H1 (cell line): ENCODE measurements around the gene PRXL2B. TPM values are rescaled to one million over a fixed set of nuclear protein-coding genes. Genes with fewer than 3 reads are reported as not detected.

Source experiments
- CTCF ChIA-PET: fragments of 300-600 bp; sonication (Branson Sonifier 250); formaldehyde crosslinking; loops from one replicate; lab custom pipeline; 2021; ENCODE audit not compliant: partially characterized antibody; lab: Charles Lee
- POLR2A ChIA-PET: fragments of 300-600 bp; sonication (Branson Sonifier 250); formaldehyde crosslinking; loops from one replicate; lab custom pipeline; 2021; ENCODE audit warnings: inconsistent platforms; ENCODE audit not compliant: partially characterized antibody; lab: Charles Lee
- DNase-seq, 2 experiments: peaks; one replicate each; pipeline versions ENCODE4 v3.0.0 to v3.0.0-alpha.2; 2010 to 2022; ENCODE audit warnings: low spot score in 2 of 2, low read depth in 1 of 2, mixed read lengths in 1 of 2
- FAIRE-seq: peaks from 2 replicates; lab custom pipeline; 2011; peaks lifted over from hg19 to GRCh38; lab: Jason Lieb, UNC
- H2AFZ ChIP-seq: 2 replicates; pipeline ENCODE4 v1.8.1; 2012; ENCODE audit warnings: low read length, inconsistent platforms
- H2AK5ac ChIP-seq: 2 replicates; pipeline ENCODE4 v1.6.1; 2013; ENCODE audit warnings: low read depth, low read length
- H2BK120ac ChIP-seq: replicated peaks from 2 replicates; pipeline ENCODE3; 2013; ENCODE audit warnings: low read depth, low read length, inconsistent platforms
- H2BK12ac ChIP-seq: 2 replicates; pipeline ENCODE4 v1.6.1; 2013; ENCODE audit warnings: low read depth, low read length
- H2BK15ac ChIP-seq: 2 replicates; pipeline ENCODE4 v1.6.1; 2013; ENCODE audit warnings: low read length
- H2BK20ac ChIP-seq: 2 replicates; pipeline ENCODE4 v1.6.1; 2013; ENCODE audit warnings: low read length
- H2BK5ac ChIP-seq: 2 replicates; pipeline ENCODE4 v1.6.1; 2013; ENCODE audit warnings: low read depth, low read length
- H3K14ac ChIP-seq: 2 replicates; pipeline ENCODE4 v1.6.1; 2013; ENCODE audit warnings: inconsistent platforms; ENCODE audit not compliant: insufficient read length
- H3K18ac ChIP-seq: 2 replicates; pipeline ENCODE4 v1.6.1; 2013; ENCODE audit warnings: low read length; ENCODE audit errors: extremely low read depth
- H3K23ac ChIP-seq: 2 replicates; pipeline ENCODE4 v1.6.1; 2013; ENCODE audit warnings: inconsistent platforms; ENCODE audit not compliant: insufficient read length
- H3K23me2 ChIP-seq: 2 replicates; pipeline ENCODE4 v1.6.1; 2013; ENCODE audit warnings: low read depth, low read length
- H3K27ac ChIP-seq: 2 replicates; pipeline ENCODE4 v1.6.1; 2011; ENCODE audit warnings: low read depth, low read length, inconsistent platforms
- H3K27me3 ChIP-seq, 4 experiments: replicated peaks in 1 of 4; 1 replicate in 1 of 4; 2 replicates in 3 of 4; pipeline versions ENCODE4 v1.6.1 to v1.8.1; 2011 to 2013; ENCODE audit warnings: low read length in 3 of 4, mild to moderate bottlenecking in 3 of 4, inconsistent platforms in 2 of 4, mixed read lengths in 2 of 4, moderate library complexity in 1 of 4; ENCODE audit not compliant: control insufficient read depth in 3 of 4, insufficient read depth in 3 of 4; ENCODE audit errors: extremely low read depth in 1 of 4
- H3K36me3 ChIP-seq, 4 experiments: 2 replicates each; pipeline versions ENCODE4 v1.6.1 to v1.8.1; 2011 to 2013; ENCODE audit warnings: mild to moderate bottlenecking in 4 of 4, low read length in 3 of 4, moderate library complexity in 2 of 4, control low read depth in 1 of 4, inconsistent platforms in 1 of 4; ENCODE audit not compliant: insufficient read depth in 4 of 4, control insufficient read depth in 2 of 4
- H3K4ac ChIP-seq: replicated peaks from 2 replicates; pipeline ENCODE3; 2013; ENCODE audit warnings: low read length, low read depth, mixed read lengths, inconsistent platforms; ENCODE audit not compliant: insufficient read length
- H3K4me1 ChIP-seq, 4 experiments: replicated peaks in 1 of 4; 1 replicate in 1 of 4; 2 replicates in 3 of 4; pipeline versions ENCODE4 v1.6.1 to v1.8.1; 2011 to 2013; ENCODE audit warnings: low read length in 3 of 4, inconsistent platforms in 2 of 4, mixed read lengths in 1 of 4; ENCODE audit not compliant: insufficient read depth in 4 of 4, control insufficient read depth in 3 of 4
- H3K4me2 ChIP-seq, 2 experiments: 2 replicates each; pipeline versions ENCODE4 v1.6.1 to v1.8.1; 2011 to 2013; ENCODE audit warnings: low read depth in 2 of 2, low read length in 2 of 2, control low read depth in 1 of 2, inconsistent platforms in 1 of 2, mild to moderate bottlenecking in 1 of 2; ENCODE audit not compliant: insufficient read depth in 1 of 2
- H3K4me3 ChIP-seq, 4 experiments: fragments of 200-600, 300-600 bp in 1 of 4; sonication (generic), shearing (Covaris generic), sonication (Bioruptor Twin) in 1 of 4; 2 replicates each; pipeline versions ENCODE4 v1.5.1 to v1.8.1; 2011 to 2016; ENCODE audit warnings: low read length in 4 of 4, low read depth in 3 of 4, control low read depth in 2 of 4, inconsistent platforms in 2 of 4, mild to moderate bottlenecking in 2 of 4, mixed read lengths in 1 of 4, moderate library complexity in 1 of 4; ENCODE audit not compliant: insufficient read depth in 2 of 4; ENCODE audit errors: extremely low read depth in 1 of 4
- H3K56ac ChIP-seq: replicated peaks from 2 replicates; pipeline ENCODE3; 2013; ENCODE audit warnings: low read depth, mild to moderate bottlenecking, mixed read lengths, low read length, inconsistent platforms; ENCODE audit not compliant: insufficient read length
- H3K79me1 ChIP-seq: 2 replicates; pipeline ENCODE4 v1.6.1; 2013; ENCODE audit warnings: low read depth, low read length, control low read depth
- H3K79me2 ChIP-seq, 2 experiments: 2 replicates each; pipeline versions ENCODE4 v1.6.1 to v1.8.1; 2012 to 2013; ENCODE audit warnings: low read length in 2 of 2, mild to moderate bottlenecking in 2 of 2, inconsistent platforms in 1 of 2; ENCODE audit not compliant: insufficient read depth in 2 of 2, control insufficient read depth in 1 of 2
- H3K9ac ChIP-seq, 4 experiments: replicated peaks in 1 of 4; 1 replicate in 1 of 4; 2 replicates in 3 of 4; pipeline versions ENCODE4 v1.6.1 to v1.8.1; 2011 to 2013; ENCODE audit warnings: low read depth in 3 of 4, low read length in 3 of 4, control low read depth in 2 of 4, mild to moderate bottlenecking in 2 of 4, moderate library complexity in 2 of 4, inconsistent platforms in 1 of 4; ENCODE audit errors: extremely low read depth in 1 of 4
- H3K9me3 ChIP-seq, 2 experiments: 2 replicates each; pipeline versions ENCODE4 v1.6.1 to v1.8.1; 2012 to 2013; ENCODE audit warnings: mild to moderate bottlenecking in 2 of 2, moderate library complexity in 2 of 2, control low read depth in 1 of 2, inconsistent platforms in 1 of 2, low read depth in 1 of 2, low read length in 1 of 2, mixed read lengths in 1 of 2; ENCODE audit not compliant: insufficient read depth in 2 of 2
- H4K20me1 ChIP-seq, 2 experiments: replicated peaks in 1 of 2; 2 replicates each; pipeline versions ENCODE3 to v1.8.1; 2011 to 2013; ENCODE audit warnings: inconsistent platforms in 2 of 2, low read length in 2 of 2, mild to moderate bottlenecking in 1 of 2; ENCODE audit not compliant: insufficient read depth in 2 of 2, control insufficient read depth in 1 of 2
- H4K5ac ChIP-seq: 2 replicates; pipeline ENCODE4 v1.6.1; 2013; ENCODE audit warnings: low read length, low read depth, mixed read lengths, inconsistent platforms; ENCODE audit not compliant: insufficient read length
- H4K8ac ChIP-seq: 2 replicates; pipeline ENCODE4 v1.8.0; 2013; ENCODE audit warnings: mild to moderate bottlenecking, moderate library complexity, low read length, inconsistent platforms; ENCODE audit not compliant: insufficient read depth; ENCODE audit errors: extremely low read depth
- H4K91ac ChIP-seq: replicated peaks from 2 replicates; pipeline ENCODE3; 2013; ENCODE audit warnings: low read length, mixed read lengths, inconsistent platforms; ENCODE audit not compliant: insufficient read length
- CBX8 ChIP-seq: fragments of 300-800, 300-1000 bp; sonication (generic); IDR thresholded peaks from 2 replicates; pipeline ENCODE4 v1.7.1; 2016; ENCODE audit warnings: low read depth, low read length, borderline replicate concordance
- EGR1 ChIP-seq: IDR thresholded peaks from 2 replicates; pipeline ENCODE4 v1.6.1; 2011; ENCODE audit warnings: low read depth, low read length, borderline replicate concordance
- JUN ChIP-seq: IDR thresholded peaks from 2 replicates; pipeline ENCODE4 v1.6.1; 2011; ENCODE audit warnings: low read depth, mild to moderate bottlenecking, improper control_type of control experiment, low read length
- MAFK ChIP-seq: IDR thresholded peaks from 2 replicates; pipeline ENCODE4 v1.6.1; 2012; ENCODE audit warnings: low read depth, mild to moderate bottlenecking, improper control_type of control experiment, low read length
- PHF8 ChIP-seq: fragments of 200-600 bp; sonication (generic); conservative IDR thresholded peaks from 2 replicates; pipeline ENCODE4 v1.7.1; 2012; ENCODE audit warnings: low read depth, mild to moderate bottlenecking, inconsistent platforms, low read length, moderate library complexity
- POU5F1 ChIP-seq: IDR thresholded peaks from 2 replicates; pipeline ENCODE4 v1.6.1; 2011; ENCODE audit warnings: low read depth, mild to moderate bottlenecking, low read length, moderate library complexity
- RBBP5 ChIP-seq: IDR thresholded peaks from 2 replicates; pipeline ENCODE4 v1.7.1; 2012; ENCODE audit warnings: low read depth, mild to moderate bottlenecking, inconsistent platforms, low read length, moderate library complexity, borderline replicate concordance
- SIN3A ChIP-seq, 2 experiments: IDR thresholded peaks in 1 of 2; conservative IDR thresholded peaks in 1 of 2; 2 replicates each; pipeline ENCODE4 v1.6.1; 2011 to 2012; ENCODE audit warnings: low read length in 2 of 2, improper control_type of control experiment in 1 of 2, low read depth in 1 of 2, mild to moderate bottlenecking in 1 of 2
- WGBS, 2 experiments: shearing (Covaris generic) in 1 of 2; methylation state at CpG; one replicate each; pipeline versions ENCODE4 v1.1.6 to v1.1.7; 2013 to 2015; ENCODE audit warnings: low lambda C conversion rate in 2 of 2, mixed read lengths in 2 of 2, inconsistent platforms in 1 of 2, low coverage in 1 of 2, missing lambda C conversion rate in 1 of 2; ENCODE audit not compliant: insufficient replicate concordance in 2 of 2, insufficient coverage in 1 of 2, insufficient read length in 1 of 2; ENCODE audit errors: extremely low coverage in 1 of 2, missing lambda C conversion rate in 1 of 2; 5-methylcytosine and 5-hydroxymethylcytosine counted together
- polyA plus RNA-seq, 7 experiments: library from polyadenylated mRNA; depleted of rRNA in 3 of 7; stranded (reverse) in 5 of 7; unstranded in 2 of 7; fragments of >200 nt in 5 of 7; fragments of 200-250 nt in 2 of 7; gene quantifications; 1 replicate in 5 of 7; 2 replicates in 1 of 7; 4 replicates in 1 of 7; pipeline versions ENCODE4 v1.2.1 to v1.2.3, GENCODE V29; 2011 to 2013; ENCODE audit warnings: missing spikeins in 2 of 7, mixed read lengths in 2 of 7
- total RNA-seq: library from RNA; stranded (reverse); fragmentation: NEBNext Ultra II Directional; extraction: Animal tissue kit (Norgen Biotek cat#: 25700); gene quantifications from 2 replicates; pipeline ENCODE4 v1.2.1, GENCODE V29; 2021

PRXL2B gene
- total and polyA plus RNA-seq, 2 of the 8 experiments (the other 6 are each of a cell fraction or from before 2014, with no cell fraction given) = 35.3 to 46.0 TPM

DNA sequence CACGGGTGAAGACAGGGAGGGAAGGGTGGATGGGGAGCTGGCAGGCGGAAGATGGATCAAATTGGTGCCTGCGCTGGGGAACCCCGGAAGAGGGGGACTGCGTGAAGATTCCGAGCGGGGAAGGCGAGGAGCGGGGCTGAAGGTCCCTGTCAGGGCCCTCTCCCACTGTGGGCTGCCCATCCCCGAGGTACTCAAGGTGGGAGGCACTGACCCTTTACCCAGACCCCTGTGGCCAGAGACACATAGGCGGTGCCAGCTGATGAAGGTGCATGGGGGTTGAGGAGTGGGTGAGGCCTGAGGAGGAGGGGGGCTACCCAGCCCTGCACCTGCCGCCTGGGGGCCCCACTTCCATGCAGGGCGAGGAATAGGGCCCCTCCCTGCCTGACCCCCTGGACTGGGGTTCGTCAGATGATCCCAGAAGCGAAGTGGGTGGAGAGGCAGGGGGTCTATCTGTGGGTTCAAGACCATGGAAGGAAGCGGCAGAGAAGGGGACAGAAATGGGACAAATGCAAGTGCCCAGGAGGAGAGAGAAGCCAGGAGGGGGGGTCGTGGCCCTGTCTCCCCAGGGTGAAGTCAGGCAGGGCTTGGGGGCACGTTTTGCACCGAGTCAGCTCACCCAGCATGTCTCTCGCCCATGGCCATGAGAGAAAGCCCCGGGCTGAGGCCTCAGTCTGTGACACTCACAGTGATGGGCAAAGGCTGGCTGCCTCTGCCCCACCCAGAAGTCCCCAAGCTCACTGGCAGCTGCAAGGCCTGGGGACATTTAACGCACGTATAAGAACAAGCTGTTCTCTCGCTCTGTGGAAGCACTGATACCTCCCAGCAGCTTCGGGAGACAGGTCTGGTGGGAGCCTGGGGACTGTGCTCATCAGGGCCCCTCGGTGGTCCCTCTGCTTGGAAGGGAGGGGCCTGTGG, 53.3 kb downstream of the PRXL2B start:
- H3K4me2 ChIP-seq = no peak overlapping the region
- H2BK120ac ChIP-seq = no peak overlapping the region
- no peak overlapping the region for H3K23ac ChIP-seq
- H3K27ac ChIP-seq = no peak overlapping the region
- no peak for TF ChIP-seq EGR1
- no peak for TF ChIP-seq SIN3A (conservative IDR thresholded peaks at IDR 0.05 in 1 of 2, IDR thresholded peaks at IDR 0.05 in 1 of 2; ENCODE audit: low read depth in 1 of 2, low read length in 2 of 2)
- TF ChIP-seq RBBP5 = no peak
- TF ChIP-seq JUN = no peak
- TF ChIP-seq PHF8 = no peak
- TF ChIP-seq CBX8 = no peak
- TF ChIP-seq POU5F1 = no peak
- TF ChIP-seq MAFK = no peak
- TF ChIP-seq, all 59 proteins: peak for 0
- no peaks in the 10 kb centered on the region; a peak in 1 of 4 replicates for H3K9me3 ChIP-seq
- H3K4ac ChIP-seq = no peak overlapping the region
- H4K8ac ChIP-seq = no peak overlapping the region; the same call in 1 of the 2 replicates
- H3K4me1 ChIP-seq = peaks cover 3 to 17% (median 14%) of the 10 kb centered on the region in 4 experiments; a peak in 6 of 7 replicates
- H3K18ac ChIP-seq = no peak overlapping the region
- CTCF ChIA-PET = interaction anchor here (0.9 kb wide), 2 partner anchors 78 to 101 kb away, joined by 3 to 4 read pairs; no protein-coding TSS in a partner anchor
- no peak overlapping the region for H2BK15ac ChIP-seq
- H2AK5ac ChIP-seq = no peak overlapping the region
- no peaks in the 10 kb centered on the region for H3K79me1 ChIP-seq
- H3K14ac ChIP-seq = no peak overlapping the region
- no peak overlapping the region for H2BK20ac ChIP-seq
- no peaks in the 10 kb centered on the region for H3K36me3 ChIP-seq
- no peaks in the 10 kb centered on the region; a peak in 1 of 4 replicates for H3K79me2 ChIP-seq
- POLR2A ChIA-PET = no interaction called here
- FAIRE-seq (no peak), DNase-seq (no peak)
- H3K27me3 ChIP-seq = peaks cover 0 to 10% (median 4%) of the 10 kb centered on the region in 4 experiments; a peak in 4 of 7 replicates
- H4K5ac ChIP-seq = no peak overlapping the region
- no peak overlapping the region for H2AFZ ChIP-seq
- H2BK5ac ChIP-seq = no peak overlapping the region
- no peak overlapping the region for H3K9ac ChIP-seq
- no peak overlapping the region for H3K56ac ChIP-seq
- H4K20me1 ChIP-seq = peaks cover 0 to 7% of the 10 kb centered on the region in 2 experiments
- no peak overlapping the region for H4K91ac ChIP-seq
- peaks cover 11% of the 10 kb centered on the region; the same call in 1 of the 2 replicates for H3K23me2 ChIP-seq
- 87% methylated on average over 24 of the region's 26 CpGs; no CpG with 5 or more reads in 1 of the 2 experiments for WGBS, 2 experiments
- H2BK12ac ChIP-seq = no peak overlapping the region
- H3K4me3 ChIP-seq = no peak overlapping the region
